Measurements from ENCODE around the gene TSN. TPM values are rescaled to one million over a fixed set of nuclear protein-coding genes. Genes with fewer than 3 reads are reported as not detected.

TSN gene
- polyA plus RNA-seq, 1 of the 3 experiments (the other 2 are of a cell fraction): 26.1 TPM

GRCh38 chr2:121716126-121716525 is 39.3 kb upstream of the TSN start:
- CTCF ChIA-PET: interaction anchor here (1.2 to 1.5 kb wide), 4 partner anchors 14 to 314 kb away, joined by 3 to 5 read pairs (median 3); partner anchors contain the start of gene RNU4ATAC

More at GRCh38 chr2:121716126-121716525, 39.3 kb upstream of the TSN start:
- no peak for DNase-seq
- no peak overlapping the region for H3K4me3 ChIP-seq (ENCODE audit: low read depth in 2 of 2, low read length in 1 of 2)
- WGBS (ENCODE audit: low lambda C conversion rate): 57% methylated on average over 1 of the region's 1 CpG
- no peak for TF ChIP-seq CTCF (IDR thresholded peaks at IDR 0.05)
- TF ChIP-seq REST (IDR thresholded peaks at IDR 0.05; ENCODE audit: low read depth, low read length): no peak
- TF ChIP-seq RFX5 (IDR thresholded peaks at IDR 0.05; ENCODE audit: low read length): no peak
- no peak for TF ChIP-seq MXI1 (IDR thresholded peaks at IDR 0.05; ENCODE audit: low read depth, low read length)
- no peak for TF ChIP-seq EP300 (IDR thresholded peaks at IDR 0.05; ENCODE audit: borderline replicate concordance in 1 of 2, low read depth in 1 of 2, low read length in 1 of 2)
- TF ChIP-seq USF1 (IDR thresholded peaks at IDR 0.05; ENCODE audit: borderline replicate concordance, low read depth): no peak
- TF ChIP-seq ELF1 (IDR thresholded peaks at IDR 0.05): no peak
- TF ChIP-seq RXRA (IDR thresholded peaks at IDR 0.05; ENCODE audit: borderline replicate concordance, low read depth): no peak
- H3K4me2 ChIP-seq: no peak overlapping the region
- no peaks in the 10 kb centered on the region for H3K9me3 ChIP-seq
- POLR2A ChIA-PET: no interaction called here
- H3K27ac ChIP-seq (ENCODE audit: low read depth in 2 of 2, low read length in 1 of 2): no peak overlapping the region
- H3K4me1 ChIP-seq (ENCODE audit: control insufficient read depth in 1 of 2, insufficient read depth in 2 of 2, low read depth in 1 of 2, low read length in 1 of 2): 0 out of 4 replicates have a peak, but pooled peaks cover 0 to 2% of the 10 kb centered on the region in 2 experiments
- H3F3A ChIP-seq (replicated peaks; ENCODE audit: insufficient read depth): peaks cover 4% of the 10 kb centered on the region
- no peak overlapping the region for H3K9ac ChIP-seq
- H3K9me2 ChIP-seq: no peaks in the 10 kb centered on the region
- H3K27me3 ChIP-seq (ENCODE audit: insufficient read depth): no peaks in the 10 kb centered on the region
- no peaks in the 10 kb centered on the region for H4K20me1 ChIP-seq (ENCODE audit: insufficient read depth)
- H2AFZ ChIP-seq (ENCODE audit: low read depth): no peak overlapping the region
- H3K36me3 ChIP-seq (replicated peaks in 1 of 2; ENCODE audit: control insufficient read depth in 1 of 2, insufficient read depth in 2 of 2, low read length in 1 of 2): no peaks in the 10 kb centered on the region
- no peaks in the 10 kb centered on the region for H3K79me2 ChIP-seq (ENCODE audit: insufficient read depth)

Data from SK-N-SH (cell line).